OCI-LY7 (cell line): ENCODE results near the gene PLIN1. TPM values are rescaled to one million over a fixed set of nuclear protein-coding genes. Genes with fewer than 3 reads are reported as not detected.

Experiments
- BruUV-seq: library from RNA; stranded (reverse); fragments of 400-500 nt; replicated peaks from 2 replicates; lab custom pipeline; 2021; lab: Mats Ljungman, UMichigan
- CTCF ChIA-PET: fragments of 300-600 bp; sonication (Branson Sonifier 250); formaldehyde crosslinking; loops from one replicate; lab custom pipeline; 2022; ENCODE audit warnings: antibody characterized with exemption; ENCODE audit not compliant: unreplicated experiment; lab: Charles Lee
- POLR2A ChIA-PET: fragments of 300-600 bp; sonication (Branson Sonifier 250); formaldehyde crosslinking; loops from one replicate; lab custom pipeline; 2022; ENCODE audit warnings: antibody characterized with exemption; lab: Charles Lee
- DNase-seq: peaks from one replicate; pipeline ENCODE4 v3.0.0-alpha.2; 2015; ENCODE audit warnings: low spot score
- H2AFZ ChIP-seq: fragments of 200-600 bp; sonication (generic), shearing (Covaris generic); 2 replicates; pipeline ENCODE4 v1.6.1; 2014; ENCODE audit warnings: mild to moderate bottlenecking, antibody characterized with exemption, low read length, moderate library complexity
- H3K27ac ChIP-seq: fragments of 200-600 bp; sonication (generic); 2 replicates; pipeline ENCODE4 v1.5.1; 2014; ENCODE audit warnings: mixed run types, low read depth, mild to moderate bottlenecking, moderate library complexity, low read length, inconsistent platforms; ENCODE audit not compliant: poor library complexity, severe bottlenecking
- H3K36me3 ChIP-seq: fragments of 200-600 bp; sonication (generic); 2 replicates; pipeline ENCODE4 v1.6.1; 2014; ENCODE audit warnings: mild to moderate bottlenecking, antibody characterized with exemption, low read length, moderate library complexity, mixed read lengths; ENCODE audit not compliant: insufficient read depth
- H3K4me1 ChIP-seq: fragments of 200-600 bp; sonication (generic); 2 replicates; pipeline ENCODE4 v1.5.1; 2014; ENCODE audit warnings: mild to moderate bottlenecking, low read length; ENCODE audit not compliant: insufficient read depth, poor library complexity, severe bottlenecking
- H3K4me2 ChIP-seq: fragments of 200-600 bp; sonication (generic); 2 replicates; pipeline ENCODE4 v1.6.1; 2014; ENCODE audit warnings: mild to moderate bottlenecking, low read length
- H3K4me3 ChIP-seq: fragments of 200-600 bp; sonication (generic); 2 replicates; pipeline ENCODE4 v1.5.1; 2014; ENCODE audit warnings: mild to moderate bottlenecking, low read depth, low read length; ENCODE audit not compliant: poor library complexity, severe bottlenecking
- H3K79me2 ChIP-seq: fragments of 200-600 bp; sonication (generic); 2 replicates; pipeline ENCODE4 v1.6.1; 2016; ENCODE audit warnings: low read depth, mild to moderate bottlenecking, low read length, moderate library complexity, mixed read lengths; ENCODE audit not compliant: insufficient read depth
- H3K9me2 ChIP-seq: fragments of 200-600 bp; sonication (generic); 2 replicates; pipeline ENCODE4 v1.6.1; 2016; ENCODE audit warnings: mild to moderate bottlenecking, low read length, mixed read lengths; ENCODE audit not compliant: insufficient read depth
- H3K9me3 ChIP-seq: fragments of 200-600 bp; sonication (generic); 2 replicates; pipeline ENCODE4 v1.6.1; 2014; ENCODE audit warnings: mild to moderate bottlenecking, mixed run types, low read length, mixed read lengths
- H4K20me1 ChIP-seq: fragments of 200-600 bp; sonication (generic); 2 replicates; pipeline ENCODE4 v1.6.1; 2014; ENCODE audit warnings: mild to moderate bottlenecking, antibody characterized with exemption, low read length, moderate library complexity, mixed read lengths; ENCODE audit not compliant: insufficient read depth
- EZH2phosphoT487 ChIP-seq: fragments of 200-600 bp; sonication (generic); IDR thresholded peaks from 2 replicates; pipeline ENCODE4 v1.6.1; 2018; ENCODE audit warnings: low read depth, borderline replicate concordance, mild to moderate bottlenecking, mixed run types, antibody characterized with exemption, low read length, moderate library complexity, mixed read lengths
- intact Hi-C: fragments of 100-400 bp; cut with micrococcal nuclease; formaldehyde crosslinking; loops from one replicate; pipeline ENCODE4 v1.10.0; 2022; ENCODE audit not compliant: unreplicated experiment
- total RNA-seq, 2 experiments: library from RNA; depleted of rRNA in 1 of 2; stranded (reverse); fragments of >200 nt in 1 of 2; shearing (Covaris generic) in 1 of 2; gene quantifications; 2 replicates each; pipeline ENCODE4 v1.2.3, GENCODE V29; 2014 to 2022
- TF ChIP-seq, protein P1 (sequence below): fragments of 200-600 bp; sonication (generic); conservative IDR thresholded peaks from 2 replicates; pipeline ENCODE4 v1.5.1; 2014; ENCODE audit warnings: mild to moderate bottlenecking, antibody characterized with exemption, low read length, moderate library complexity, mixed read lengths

The PLIN1 gene
- total RNA-seq, 2 experiments from 2014 or later: 0.19 TPM; not detected in 1

DNA sequence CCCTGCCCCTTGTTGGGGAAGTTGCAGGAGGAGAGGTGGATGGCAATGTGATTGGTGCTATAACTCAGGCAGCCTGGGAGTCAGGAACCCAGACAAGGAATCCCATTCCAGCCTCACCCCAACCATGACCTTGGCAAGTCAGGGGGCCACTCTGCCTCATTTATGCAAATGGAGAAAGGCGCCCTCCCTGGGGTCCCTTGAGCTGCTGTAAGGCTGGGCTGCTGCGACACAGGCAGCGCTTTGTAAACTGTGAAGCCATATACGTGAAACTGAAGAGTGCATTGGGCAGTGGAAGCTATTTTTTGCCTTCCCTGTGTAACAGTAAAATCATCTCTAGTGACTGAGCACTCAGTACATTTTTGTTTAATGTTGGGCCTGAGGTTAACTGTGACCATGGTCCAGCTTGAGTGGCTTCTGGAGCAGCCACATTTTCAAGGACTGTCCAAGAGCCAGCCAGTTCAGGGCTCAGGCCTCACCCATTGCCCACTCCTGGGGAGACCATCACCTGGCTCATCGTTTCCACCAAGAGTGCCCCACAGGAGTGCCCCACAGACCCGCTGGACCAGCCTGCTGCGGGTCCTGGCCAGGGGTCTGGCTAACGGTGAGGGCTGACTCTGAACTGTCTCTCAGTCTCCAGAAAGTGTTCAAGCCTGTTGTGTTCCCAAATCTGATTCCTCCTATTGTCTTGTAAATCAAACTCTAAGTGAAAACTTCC, 51.8 kb downstream of the PLIN1 start:
- CTCF ChIA-PET: no interaction called here
- Histone ChIP-seq H3K79me2 (no peaks in the 10 kb centered on the region), H3K9me3 (no peaks in the 10 kb centered on the region), H4K20me1 (no peaks in the 10 kb centered on the region), H3K4me3 (no peak overlapping the region), H3K4me2 (no peak overlapping the region), H3K9me2 (no peaks in the 10 kb centered on the region), H3K36me3 (peaks cover 98% of the 10 kb centered on the region), H3K27ac (no peak overlapping the region), H2AFZ (no peak overlapping the region), H3K4me1 (no peaks in the 10 kb centered on the region)
- TF ChIP-seq, protein P1, sequence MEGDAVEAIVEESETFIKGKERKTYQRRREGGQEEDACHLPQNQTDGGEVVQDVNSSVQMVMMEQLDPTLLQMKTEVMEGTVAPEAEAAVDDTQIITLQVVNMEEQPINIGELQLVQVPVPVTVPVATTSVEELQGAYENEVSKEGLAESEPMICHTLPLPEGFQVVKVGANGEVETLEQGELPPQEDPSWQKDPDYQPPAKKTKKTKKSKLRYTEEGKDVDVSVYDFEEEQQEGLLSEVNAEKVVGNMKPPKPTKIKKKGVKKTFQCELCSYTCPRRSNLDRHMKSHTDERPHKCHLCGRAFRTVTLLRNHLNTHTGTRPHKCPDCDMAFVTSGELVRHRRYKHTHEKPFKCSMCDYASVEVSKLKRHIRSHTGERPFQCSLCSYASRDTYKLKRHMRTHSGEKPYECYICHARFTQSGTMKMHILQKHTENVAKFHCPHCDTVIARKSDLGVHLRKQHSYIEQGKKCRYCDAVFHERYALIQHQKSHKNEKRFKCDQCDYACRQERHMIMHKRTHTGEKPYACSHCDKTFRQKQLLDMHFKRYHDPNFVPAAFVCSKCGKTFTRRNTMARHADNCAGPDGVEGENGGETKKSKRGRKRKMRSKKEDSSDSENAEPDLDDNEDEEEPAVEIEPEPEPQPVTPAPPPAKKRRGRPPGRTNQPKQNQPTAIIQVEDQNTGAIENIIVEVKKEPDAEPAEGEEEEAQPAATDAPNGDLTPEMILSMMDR: no peak
- no peak for TF ChIP-seq EZH2phosphoT487
- no peak for DNase-seq
- POLR2A ChIA-PET: interaction anchor here (0.7 kb wide), 1 partner anchor 13 kb away, joined by 3 read pairs; no protein-coding TSS in a partner anchor
- intact Hi-C loops: no loop called here
- no TSS peak for BruUV-seq

DNA sequence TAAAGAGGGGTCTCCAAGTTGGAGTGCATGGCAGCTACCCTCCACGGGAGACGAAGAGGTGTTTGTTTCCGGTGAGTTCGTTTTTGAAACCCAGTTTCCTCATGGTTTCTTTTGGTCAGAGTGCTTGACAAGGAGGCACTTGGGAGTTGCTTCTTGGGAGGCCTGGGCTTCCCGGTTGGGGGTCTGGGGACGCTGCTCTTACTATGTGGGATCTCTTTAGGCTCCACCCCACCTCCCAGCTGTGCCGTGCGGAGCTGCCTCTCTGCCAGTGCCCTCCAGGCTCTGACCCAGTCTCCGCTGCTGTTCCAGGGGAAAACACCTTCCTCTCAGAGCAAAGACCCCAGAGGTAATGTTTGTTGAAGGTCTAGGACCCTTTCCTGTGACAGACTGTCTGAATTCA, 53.5 kb downstream of the PLIN1 start:
- CTCF ChIA-PET: no interaction called here
- H3K79me2 ChIP-seq: no peaks in the 10 kb centered on the region
- POLR2A ChIA-PET: no interaction called here
- TF ChIP-seq, protein P1: no peak
- TF ChIP-seq EZH2phosphoT487: no peak
- H3K36me3 ChIP-seq: peaks cover 98% of the 10 kb centered on the region
- no peak for DNase-seq
- no peaks in the 10 kb centered on the region for H3K9me3 ChIP-seq
- BruUV-seq: no TSS peak
- H3K9me2 ChIP-seq: no peaks in the 10 kb centered on the region
- no peaks in the 10 kb centered on the region for H3K4me1 ChIP-seq
- H3K27ac ChIP-seq: no peak overlapping the region
- no peak overlapping the region for H2AFZ ChIP-seq
- no peak overlapping the region for H3K4me2 ChIP-seq
- no peak overlapping the region for H3K4me3 ChIP-seq
- no peaks in the 10 kb centered on the region for H4K20me1 ChIP-seq
- intact Hi-C loops: no loop called here

DNA sequence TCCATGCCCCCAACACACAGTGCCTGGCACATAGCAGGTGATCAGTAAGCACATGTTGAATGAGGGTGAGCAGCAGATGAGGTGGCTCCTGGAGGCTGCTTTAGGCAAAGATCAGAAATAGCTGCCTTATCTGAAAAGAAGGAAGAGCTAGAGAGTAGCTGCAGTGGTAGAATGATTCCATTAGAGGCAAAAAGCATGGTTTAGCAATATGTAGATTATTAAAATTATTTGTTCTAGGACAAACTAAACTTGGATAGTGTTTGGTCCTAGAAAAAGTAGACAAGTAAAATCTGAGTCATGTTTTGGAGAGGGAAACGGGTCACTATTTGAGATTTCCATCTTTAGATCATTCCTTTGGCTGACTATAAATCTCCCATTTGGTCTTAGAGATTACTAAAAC, 56.0 kb downstream of the PLIN1 start:
- H4K20me1 ChIP-seq: no peaks in the 10 kb centered on the region

More for the DNA sequence above, 56.0 kb downstream of the PLIN1 start:
- Histone ChIP-seq H3K4me2 (no peak overlapping the region), H3K79me2 (no peaks in the 10 kb centered on the region), H3K9me3 (no peaks in the 10 kb centered on the region), H3K9me2 (no peaks in the 10 kb centered on the region), H3K4me3 (no peak overlapping the region), H2AFZ (no peak overlapping the region), H3K27ac (no peak overlapping the region), H3K36me3 (peaks cover 99% of the 10 kb centered on the region), H3K4me1 (no peaks in the 10 kb centered on the region)
- intact Hi-C loops: no loop called here
- DNase-seq: no peak
- CTCF ChIA-PET: no interaction called here
- no TSS peak for BruUV-seq
- no peak for TF ChIP-seq EZH2phosphoT487
- TF ChIP-seq, protein P1: no peak
- POLR2A ChIA-PET: no interaction called here
